Glutamatergic neuron (in vitro differentiated cells): Measurements from ENCODE around the gene CHD2. TPM values are rescaled to one million over a fixed set of nuclear protein-coding genes. Genes with fewer than 3 reads are reported as not detected.

ENCODE experiments used
- DNase-seq: peaks from one replicate; pipeline ENCODE4 v3.0.0; 2022
- H3K27ac Mint-ChIP-seq: one replicate; pipeline ENCODE4 v1.8.0; 2020; ENCODE audit warnings: mild to moderate bottlenecking, mixed read lengths, inconsistent platforms; ENCODE audit not compliant: unreplicated experiment
- H3K27me3 Mint-ChIP-seq: one replicate; pipeline ENCODE4 v1.8.0; 2020; ENCODE audit warnings: mild to moderate bottlenecking, moderate library complexity, mixed read lengths, inconsistent platforms; ENCODE audit not compliant: unreplicated experiment
- H3K36me3 Mint-ChIP-seq: one replicate; pipeline ENCODE4 v1.8.0; 2020; ENCODE audit warnings: mild to moderate bottlenecking, mixed read lengths, inconsistent platforms; ENCODE audit not compliant: unreplicated experiment
- H3K4me1 Mint-ChIP-seq: one replicate; pipeline ENCODE4 v1.8.0; 2020; ENCODE audit warnings: mild to moderate bottlenecking, low read depth, mixed read lengths, inconsistent platforms; ENCODE audit not compliant: unreplicated experiment
- H3K4me3 Mint-ChIP-seq: one replicate; pipeline ENCODE4 v1.8.0; 2020; ENCODE audit warnings: mild to moderate bottlenecking, mixed read lengths, inconsistent platforms; ENCODE audit not compliant: unreplicated experiment
- H3K9me3 Mint-ChIP-seq: one replicate; pipeline ENCODE4 v1.8.0; 2020; ENCODE audit warnings: mild to moderate bottlenecking, moderate library complexity, mixed read lengths, inconsistent platforms; ENCODE audit not compliant: unreplicated experiment
- CTCF ChIP-seq: fragments of 200-600 bp; sonication (generic); IDR thresholded peaks from one replicate; pipeline ENCODE4 v1.5.0; 2021; ENCODE audit not compliant: partially characterized antibody, unreplicated experiment
- total RNA-seq: library from RNA; stranded (reverse); fragmentation: NEBNext Ultra II Directional; extraction: Animal tissue kit (Norgen Biotek cat#: 25700); gene quantifications from one replicate; pipeline ENCODE4 v1.2.1, GENCODE V29; 2021; ENCODE audit not compliant: unreplicated experiment

Gene CHD2
- total RNA-seq, 1 donor from 2014 or later, result 201 TPM

GRCh38 chr15:92878593-92879053 is 21.5 kb upstream of the CHD2 start:
- TF ChIP-seq CTCF, result no peak
- peaks cover 33% of the 10 kb centered on the region for H3K4me1 Mint-ChIP-seq
- peaks cover 18% of the 10 kb centered on the region for H3K27me3 Mint-ChIP-seq
- H3K27ac Mint-ChIP-seq, result no peak overlapping the region
- no peak overlapping the region for H3K4me3 Mint-ChIP-seq
- peaks cover 2% of the 10 kb centered on the region for H3K36me3 Mint-ChIP-seq
- peaks cover 15% of the 10 kb centered on the region for H3K9me3 Mint-ChIP-seq
- no peak for DNase-seq

- TF ChIP-seq CTCF, result no peak
- peaks cover 27% of the 10 kb centered on the region for H3K27me3 Mint-ChIP-seq
- peak overlapping the region; percentile 96 for H3K27ac Mint-ChIP-seq
- peak overlapping the region; percentile 23 for H3K4me3 Mint-ChIP-seq
- H3K4me1 Mint-ChIP-seq, result peaks cover 33% of the 10 kb centered on the region
- H3K9me3 Mint-ChIP-seq, result peaks cover 27% of the 10 kb centered on the region
- no peak for DNase-seq
- H3K36me3 Mint-ChIP-seq, result peaks cover 9% of the 10 kb centered on the region
Measured at GRCh38 chr15:92879949-92880725, 20.0 kb upstream of the CHD2 start.

- H3K4me3 Mint-ChIP-seq, result peak overlapping the region; percentile 91
- peaks cover 33% of the 10 kb centered on the region for H3K4me1 Mint-ChIP-seq
- peaks cover 27% of the 10 kb centered on the region for H3K9me3 Mint-ChIP-seq
- TF ChIP-seq CTCF, result no peak
- no peak for DNase-seq
- peaks cover 9% of the 10 kb centered on the region for H3K36me3 Mint-ChIP-seq
- H3K27ac Mint-ChIP-seq, result peak overlapping the region; percentile 96
- H3K27me3 Mint-ChIP-seq, result peaks cover 27% of the 10 kb centered on the region
Measured at GRCh38 chr15:92880796-92881195, 19.3 kb upstream of the CHD2 start.

- peak overlapping the region; percentile 91 for H3K4me3 Mint-ChIP-seq
- peaks cover 27% of the 10 kb centered on the region for H3K9me3 Mint-ChIP-seq
- DNase-seq, result no peak
- H3K27ac Mint-ChIP-seq, result peak overlapping the region; percentile 96
- H3K4me1 Mint-ChIP-seq, result peaks cover 34% of the 10 kb centered on the region
- peaks cover 9% of the 10 kb centered on the region for H3K36me3 Mint-ChIP-seq
- peaks cover 26% of the 10 kb centered on the region for H3K27me3 Mint-ChIP-seq
- TF ChIP-seq CTCF, result no peak
Measured at GRCh38 chr15:92881211-92881754, 18.8 kb upstream of the CHD2 start.
